ENCODE data around the gene LGR4. TPM values are rescaled to one million over a fixed set of nuclear protein-coding genes. Genes with fewer than 3 reads are reported as not detected.
A peak's percentile ranks its signal among the peaks of the same experiment; 100 is the strongest.

Gene LGR4
- total RNA-seq, 1 donor from 2014 or later, result 154 TPM

- no peak overlapping the region for H3K27ac Mint-ChIP-seq
- TF ChIP-seq CTCF (IDR thresholded peaks at IDR 0.05; ENCODE audit: unreplicated experiment), result no peak
Observed at GRCh38 chr11:27408246-27408800, 64.3 kb downstream of the LGR4 start.

GRCh38 chr11:27406498-27407354 lies 65.9 kb downstream of the LGR4 start:
- Mint-ChIP-seq H3K4me3 (ENCODE audit: low read depth) (no peak overlapping the region), H3K36me3 (ENCODE audit: insufficient read depth) (peaks cover 15% of the 10 kb centered on the region), H3K27me3 (no peaks in the 10 kb centered on the region), H3K27ac (no peak overlapping the region), H3K9me3 (ENCODE audit: low read depth) (no peaks in the 10 kb centered on the region), H3K4me1 (ENCODE audit: low read depth) (peaks cover 26% of the 10 kb centered on the region)
- TF ChIP-seq CTCF (IDR thresholded peaks at IDR 0.05; ENCODE audit: unreplicated experiment), result no peak
- no peak for DNase-seq (ENCODE audit: low spot score, unreplicated experiment)

More at GRCh38 chr11:27408246-27408800, 64.3 kb downstream of the LGR4 start:
- peaks cover 14% of the 10 kb centered on the region for H3K36me3 Mint-ChIP-seq (ENCODE audit: insufficient read depth)
- no peaks in the 10 kb centered on the region for H3K9me3 Mint-ChIP-seq (ENCODE audit: low read depth)
- H3K27me3 Mint-ChIP-seq, result no peaks in the 10 kb centered on the region
- H3K4me3 Mint-ChIP-seq (ENCODE audit: low read depth), result no peak overlapping the region
- peaks cover 20% of the 10 kb centered on the region for H3K4me1 Mint-ChIP-seq (ENCODE audit: low read depth)
- no peak for DNase-seq (ENCODE audit: low spot score, unreplicated experiment)

GRCh38 chr11:27405134-27405533 lies 67.5 kb downstream of the LGR4 start:
- Mint-ChIP-seq H3K9me3 (ENCODE audit: low read depth) (no peaks in the 10 kb centered on the region), H3K27me3 (no peaks in the 10 kb centered on the region), H3K36me3 (ENCODE audit: insufficient read depth) (peaks cover 17% of the 10 kb centered on the region), H3K4me3 (ENCODE audit: low read depth) (no peak overlapping the region), H3K4me1 (ENCODE audit: low read depth) (peaks cover 35% of the 10 kb centered on the region), H3K27ac (no peak overlapping the region)
- DNase-seq (ENCODE audit: low spot score, unreplicated experiment), result no peak
- no peak for TF ChIP-seq CTCF (IDR thresholded peaks at IDR 0.05; ENCODE audit: unreplicated experiment)

GRCh38 chr11:27404427-27404826 lies 68.2 kb downstream of the LGR4 start:
- H3K4me3 Mint-ChIP-seq (ENCODE audit: low read depth), result no peak overlapping the region
- H3K36me3 Mint-ChIP-seq (ENCODE audit: insufficient read depth), result peaks cover 15% of the 10 kb centered on the region
- H3K27me3 Mint-ChIP-seq, result no peaks in the 10 kb centered on the region
- no peak for DNase-seq (ENCODE audit: low spot score, unreplicated experiment)
- peak overlapping the region; percentile 27 for H3K27ac Mint-ChIP-seq
- peaks cover 31% of the 10 kb centered on the region for H3K4me1 Mint-ChIP-seq (ENCODE audit: low read depth)
- no peaks in the 10 kb centered on the region for H3K9me3 Mint-ChIP-seq (ENCODE audit: low read depth)
- no peak for TF ChIP-seq CTCF (IDR thresholded peaks at IDR 0.05; ENCODE audit: unreplicated experiment)

- TF ChIP-seq CTCF (IDR thresholded peaks at IDR 0.05; ENCODE audit: unreplicated experiment), result no peak
- H3K9me3 Mint-ChIP-seq (ENCODE audit: low read depth), result no peaks in the 10 kb centered on the region
- no peak overlapping the region for H3K4me3 Mint-ChIP-seq (ENCODE audit: low read depth)
- no peak overlapping the region for H3K27ac Mint-ChIP-seq
- no peak for DNase-seq (ENCODE audit: low spot score, unreplicated experiment)
- no peaks in the 10 kb centered on the region for H3K27me3 Mint-ChIP-seq
- H3K4me1 Mint-ChIP-seq (ENCODE audit: low read depth), result peaks cover 36% of the 10 kb centered on the region
- H3K36me3 Mint-ChIP-seq (ENCODE audit: insufficient read depth), result peaks cover 10% of the 10 kb centered on the region
Observed at GRCh38 chr11:27403195-27403594, 69.4 kb downstream of the LGR4 start.
